Neural crest cell (in vitro differentiated cells): ENCODE measurements around the gene ATP10B. TPM values are rescaled to one million over a fixed set of nuclear protein-coding genes. Genes with fewer than 3 reads are reported as not detected.

Source experiments
- DNase-seq: peaks from one replicate; pipeline ENCODE4 v3.0.0; 2021; ENCODE audit warnings: low read depth, mixed read lengths, low spot score
- H3K27ac Mint-ChIP-seq: one replicate; pipeline ENCODE4 v1.8.0; 2021; ENCODE audit warnings: mild to moderate bottlenecking, mixed read lengths; ENCODE audit not compliant: unreplicated experiment
- H3K27me3 Mint-ChIP-seq: 2 replicates; pipeline ENCODE4 v1.8.0; 2021; ENCODE audit warnings: low read depth, mild to moderate bottlenecking, mixed read lengths
- H3K36me3 Mint-ChIP-seq: 2 replicates; pipeline ENCODE4 v1.8.0; 2021; ENCODE audit warnings: low read depth, mild to moderate bottlenecking, mixed read lengths
- H3K4me1 Mint-ChIP-seq: 2 replicates; pipeline ENCODE4 v1.8.0; 2021; ENCODE audit warnings: mixed read lengths
- H3K4me3 Mint-ChIP-seq: one replicate; pipeline ENCODE4 v1.8.0; 2021; ENCODE audit warnings: mild to moderate bottlenecking, mixed read lengths
- H3K9me3 Mint-ChIP-seq: 2 replicates; pipeline ENCODE4 v1.8.0; 2021; ENCODE audit warnings: mixed read lengths
- total RNA-seq: library from RNA; stranded (reverse); gene quantifications from 2 replicates; pipeline ENCODE4 v1.2.1, GENCODE V29; 2021
- TF ChIP-seq, protein P1 (sequence below): fragments of 200-600 bp; sonication (generic); conservative IDR thresholded peaks from 2 replicates; pipeline ENCODE4 v1.5.0; 2021; ENCODE audit warnings: antibody characterized with exemption, mild to moderate bottlenecking

ATP10B gene
- total RNA-seq, 1 donor from 2014 or later = 10.8 TPM

GRCh38 chr5:160787240-160787639 is 64.8 kb downstream of the ATP10B start:
- Mint-ChIP-seq H3K36me3 (peaks cover 2% of the 10 kb centered on the region), H3K4me1 (peaks cover 5% of the 10 kb centered on the region), H3K9me3 (peaks cover 8% of the 10 kb centered on the region), H3K27ac (peak overlapping the region; percentile 86), H3K4me3 (no peak overlapping the region), H3K27me3 (no peaks in the 10 kb centered on the region)
- TF ChIP-seq, protein P1, sequence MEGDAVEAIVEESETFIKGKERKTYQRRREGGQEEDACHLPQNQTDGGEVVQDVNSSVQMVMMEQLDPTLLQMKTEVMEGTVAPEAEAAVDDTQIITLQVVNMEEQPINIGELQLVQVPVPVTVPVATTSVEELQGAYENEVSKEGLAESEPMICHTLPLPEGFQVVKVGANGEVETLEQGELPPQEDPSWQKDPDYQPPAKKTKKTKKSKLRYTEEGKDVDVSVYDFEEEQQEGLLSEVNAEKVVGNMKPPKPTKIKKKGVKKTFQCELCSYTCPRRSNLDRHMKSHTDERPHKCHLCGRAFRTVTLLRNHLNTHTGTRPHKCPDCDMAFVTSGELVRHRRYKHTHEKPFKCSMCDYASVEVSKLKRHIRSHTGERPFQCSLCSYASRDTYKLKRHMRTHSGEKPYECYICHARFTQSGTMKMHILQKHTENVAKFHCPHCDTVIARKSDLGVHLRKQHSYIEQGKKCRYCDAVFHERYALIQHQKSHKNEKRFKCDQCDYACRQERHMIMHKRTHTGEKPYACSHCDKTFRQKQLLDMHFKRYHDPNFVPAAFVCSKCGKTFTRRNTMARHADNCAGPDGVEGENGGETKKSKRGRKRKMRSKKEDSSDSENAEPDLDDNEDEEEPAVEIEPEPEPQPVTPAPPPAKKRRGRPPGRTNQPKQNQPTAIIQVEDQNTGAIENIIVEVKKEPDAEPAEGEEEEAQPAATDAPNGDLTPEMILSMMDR = peak; percentile 53
- DNase-seq = no peak

DNA sequence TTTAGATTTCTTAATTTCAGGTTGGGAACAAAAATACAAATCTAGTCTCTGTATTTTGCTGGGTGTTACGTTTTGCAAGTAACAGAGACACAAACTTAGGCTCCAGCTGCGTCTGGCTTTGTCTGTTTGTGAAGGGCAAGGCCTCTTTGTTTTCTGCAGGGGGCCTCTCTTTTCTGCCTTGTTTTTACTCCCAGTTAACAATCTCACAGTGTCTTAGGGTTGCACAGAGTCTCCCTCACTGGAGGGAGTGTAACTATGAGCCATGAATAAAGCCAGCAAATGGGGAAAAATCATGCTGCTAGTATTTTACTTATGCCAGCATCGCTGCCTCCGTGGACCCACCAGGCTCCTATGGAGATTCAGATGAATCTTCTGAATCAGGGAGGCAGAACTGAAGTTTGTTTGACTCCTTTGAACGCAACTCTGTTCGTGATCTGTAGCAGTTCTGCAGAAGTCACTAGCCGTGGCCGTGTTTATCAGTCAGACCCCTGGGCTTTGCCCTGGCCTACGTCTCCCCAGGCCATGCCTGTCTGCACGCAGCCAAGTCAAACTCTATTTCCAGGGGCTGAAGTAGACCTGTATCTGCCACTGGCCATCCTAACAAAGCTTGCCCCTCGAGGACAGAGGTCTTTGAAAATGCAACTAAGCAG is 77.2 kb downstream of the ATP10B start:
- H3K4me1 Mint-ChIP-seq = peaks cover 19% of the 10 kb centered on the region
- peak overlapping the region; percentile 90 for H3K27ac Mint-ChIP-seq
- peak; percentile 3 for DNase-seq
- H3K36me3 Mint-ChIP-seq = no peaks in the 10 kb centered on the region
- no peaks in the 10 kb centered on the region for H3K27me3 Mint-ChIP-seq
- H3K9me3 Mint-ChIP-seq = no peaks in the 10 kb centered on the region
- TF ChIP-seq, protein P1 = no peak
- peak overlapping the region; percentile 14 for H3K4me3 Mint-ChIP-seq

- Mint-ChIP-seq H3K27me3 (no peaks in the 10 kb centered on the region), H3K4me3 (peak overlapping the region; percentile 23)
- TF ChIP-seq, protein P1 = no peak
Observed at GRCh38 chr5:160773646-160774410, 78.2 kb downstream of the ATP10B start.

DNA sequence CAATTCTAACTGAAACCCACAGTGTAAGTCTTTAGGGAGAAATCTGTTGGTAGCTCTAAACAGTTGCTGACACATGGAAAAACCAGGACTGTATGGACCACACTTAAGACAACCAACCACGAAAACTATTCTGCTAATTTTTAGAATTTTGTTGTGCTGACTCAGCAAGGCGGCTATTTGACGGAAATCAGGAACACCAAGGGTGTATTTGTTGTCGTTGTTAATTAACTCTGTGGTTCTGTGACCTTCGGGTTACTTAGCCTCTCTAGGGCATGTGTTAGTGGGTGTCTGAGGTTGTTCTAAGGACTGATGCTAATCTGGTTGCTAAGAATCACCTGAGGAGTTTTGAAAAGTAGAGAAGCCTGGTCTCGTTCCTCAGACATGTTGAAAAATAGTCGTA is 79.2 kb downstream of the ATP10B start:
- H3K36me3 Mint-ChIP-seq = no peaks in the 10 kb centered on the region
- TF ChIP-seq, protein P1 = no peak
- H3K27ac Mint-ChIP-seq = no peak overlapping the region
- H3K27me3 Mint-ChIP-seq = no peaks in the 10 kb centered on the region
- peaks cover 19% of the 10 kb centered on the region for H3K4me1 Mint-ChIP-seq
- no peak for DNase-seq
- H3K9me3 Mint-ChIP-seq = no peaks in the 10 kb centered on the region
- no peak overlapping the region for H3K4me3 Mint-ChIP-seq

More at GRCh38 chr5:160773646-160774410, 78.2 kb downstream of the ATP10B start:
- Mint-ChIP-seq H3K36me3 (no peaks in the 10 kb centered on the region), H3K27ac (peak overlapping the region; percentile 65), H3K9me3 (no peaks in the 10 kb centered on the region), H3K4me1 (peaks cover 19% of the 10 kb centered on the region)
- no peak for DNase-seq

DNA sequence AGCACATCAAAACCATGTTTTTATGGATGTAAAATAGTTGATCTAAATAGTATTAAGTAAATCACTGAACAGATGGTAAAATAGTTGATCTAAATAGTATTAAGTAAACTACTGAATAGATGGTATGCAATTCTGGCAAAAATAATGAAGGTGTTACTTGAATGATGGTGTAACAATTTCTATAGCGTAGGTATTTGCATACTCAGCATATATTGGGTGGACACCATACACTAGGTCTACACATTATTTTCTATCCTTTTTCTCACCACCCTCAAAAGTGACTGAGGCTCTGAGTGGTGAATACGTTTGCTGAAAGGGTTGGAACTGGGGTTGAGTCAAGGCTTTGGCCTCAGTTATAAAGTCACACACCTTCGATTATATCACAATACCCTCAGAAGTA is 81.3 kb downstream of the ATP10B start:
- H3K9me3 Mint-ChIP-seq = no peaks in the 10 kb centered on the region
- TF ChIP-seq, protein P1 = no peak
- H3K27me3 Mint-ChIP-seq = no peaks in the 10 kb centered on the region
- no peaks in the 10 kb centered on the region for H3K36me3 Mint-ChIP-seq
- H3K4me3 Mint-ChIP-seq = no peak overlapping the region
- H3K27ac Mint-ChIP-seq = no peak overlapping the region
- no peak for DNase-seq
- H3K4me1 Mint-ChIP-seq = peaks cover 19% of the 10 kb centered on the region
